ENCODE data around the gene AARS2. TPM values are rescaled to one million over a fixed set of nuclear protein-coding genes. Genes with fewer than 3 reads are reported as not detected.
A peak's percentile ranks its signal among the peaks of the same experiment; 100 is the strongest.

The AARS2 gene
- total and polyA plus RNA-seq, 9 of the 15 experiments (the other 6 are each of a cell fraction or from before 2014, with no cell fraction given), result 0.97 to 34.0 (median 18.3) TPM

DNA sequence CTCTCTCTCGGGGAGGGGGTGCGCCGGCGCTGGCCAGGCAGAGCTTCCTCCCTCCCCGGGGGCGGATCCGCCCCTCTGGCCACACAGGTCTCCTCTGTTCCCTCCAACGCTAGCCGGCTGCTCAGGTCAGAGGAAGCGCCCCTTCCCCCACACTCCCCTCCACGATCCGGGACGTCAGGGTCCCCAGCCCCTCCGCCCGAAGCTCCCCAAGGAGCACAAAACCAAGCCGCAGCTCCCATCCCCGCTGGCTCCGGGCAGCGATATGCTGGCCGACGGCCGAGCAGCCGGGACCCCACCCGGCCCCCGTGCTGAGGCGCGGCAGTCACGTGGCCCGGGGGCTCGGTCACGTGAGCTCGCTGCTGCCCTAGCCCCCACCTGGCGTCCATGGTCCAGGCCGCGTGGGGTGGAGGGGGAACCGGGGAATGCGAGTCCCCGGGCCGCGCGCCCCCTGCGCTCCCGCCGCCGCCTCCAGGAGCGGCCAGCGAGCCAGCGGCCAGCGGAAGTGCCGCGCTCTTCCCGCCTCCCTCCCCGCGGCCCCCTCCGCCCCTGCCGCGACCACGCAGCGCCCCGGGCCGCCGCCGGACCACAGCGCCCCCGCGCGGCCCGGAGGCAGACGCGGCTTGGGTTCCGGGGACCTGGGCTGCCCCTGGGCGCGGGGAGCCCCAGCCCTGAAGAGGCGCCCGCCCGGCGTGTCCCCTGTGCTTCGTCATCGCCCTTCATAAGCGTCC is 56.0 kb downstream of the AARS2 start, which contains the start of gene SLC35B2 (continued):
- TF ChIP-seq HDAC6 (IDR thresholded peaks at IDR 0.05; ENCODE audit: low read depth, low read length) (no peak), ZNF431 (CRISPR knock-in tag; IDR thresholded peaks at IDR 0.05) (peak; percentile 71), FOXA3 (CRISPR knock-in tag; conservative IDR thresholded peaks at IDR 0.05 in 1 of 2, IDR thresholded peaks at IDR 0.05 in 1 of 2) (0 out of 4 replicates have a peak, but pooled peaks of 1 of the 2 experiments have one; percentile 47), ZNF586 (CRISPR knock-in tag; conservative IDR thresholded peaks at IDR 0.05) (0 out of 2 replicates have a peak, but pooled peaks have one; percentile 3), ZNF512 (tag; IDR thresholded peaks at IDR 0.05) (no peak), ILF3 (IDR thresholded peaks at IDR 0.05; ENCODE audit: borderline replicate concordance) (peak; percentile 80; the same call in 1 of the 2 replicates), E2F1 (CRISPR knock-in tag; IDR thresholded peaks at IDR 0.05) (no peak)
- TF ChIP-seq, protein P1, sequence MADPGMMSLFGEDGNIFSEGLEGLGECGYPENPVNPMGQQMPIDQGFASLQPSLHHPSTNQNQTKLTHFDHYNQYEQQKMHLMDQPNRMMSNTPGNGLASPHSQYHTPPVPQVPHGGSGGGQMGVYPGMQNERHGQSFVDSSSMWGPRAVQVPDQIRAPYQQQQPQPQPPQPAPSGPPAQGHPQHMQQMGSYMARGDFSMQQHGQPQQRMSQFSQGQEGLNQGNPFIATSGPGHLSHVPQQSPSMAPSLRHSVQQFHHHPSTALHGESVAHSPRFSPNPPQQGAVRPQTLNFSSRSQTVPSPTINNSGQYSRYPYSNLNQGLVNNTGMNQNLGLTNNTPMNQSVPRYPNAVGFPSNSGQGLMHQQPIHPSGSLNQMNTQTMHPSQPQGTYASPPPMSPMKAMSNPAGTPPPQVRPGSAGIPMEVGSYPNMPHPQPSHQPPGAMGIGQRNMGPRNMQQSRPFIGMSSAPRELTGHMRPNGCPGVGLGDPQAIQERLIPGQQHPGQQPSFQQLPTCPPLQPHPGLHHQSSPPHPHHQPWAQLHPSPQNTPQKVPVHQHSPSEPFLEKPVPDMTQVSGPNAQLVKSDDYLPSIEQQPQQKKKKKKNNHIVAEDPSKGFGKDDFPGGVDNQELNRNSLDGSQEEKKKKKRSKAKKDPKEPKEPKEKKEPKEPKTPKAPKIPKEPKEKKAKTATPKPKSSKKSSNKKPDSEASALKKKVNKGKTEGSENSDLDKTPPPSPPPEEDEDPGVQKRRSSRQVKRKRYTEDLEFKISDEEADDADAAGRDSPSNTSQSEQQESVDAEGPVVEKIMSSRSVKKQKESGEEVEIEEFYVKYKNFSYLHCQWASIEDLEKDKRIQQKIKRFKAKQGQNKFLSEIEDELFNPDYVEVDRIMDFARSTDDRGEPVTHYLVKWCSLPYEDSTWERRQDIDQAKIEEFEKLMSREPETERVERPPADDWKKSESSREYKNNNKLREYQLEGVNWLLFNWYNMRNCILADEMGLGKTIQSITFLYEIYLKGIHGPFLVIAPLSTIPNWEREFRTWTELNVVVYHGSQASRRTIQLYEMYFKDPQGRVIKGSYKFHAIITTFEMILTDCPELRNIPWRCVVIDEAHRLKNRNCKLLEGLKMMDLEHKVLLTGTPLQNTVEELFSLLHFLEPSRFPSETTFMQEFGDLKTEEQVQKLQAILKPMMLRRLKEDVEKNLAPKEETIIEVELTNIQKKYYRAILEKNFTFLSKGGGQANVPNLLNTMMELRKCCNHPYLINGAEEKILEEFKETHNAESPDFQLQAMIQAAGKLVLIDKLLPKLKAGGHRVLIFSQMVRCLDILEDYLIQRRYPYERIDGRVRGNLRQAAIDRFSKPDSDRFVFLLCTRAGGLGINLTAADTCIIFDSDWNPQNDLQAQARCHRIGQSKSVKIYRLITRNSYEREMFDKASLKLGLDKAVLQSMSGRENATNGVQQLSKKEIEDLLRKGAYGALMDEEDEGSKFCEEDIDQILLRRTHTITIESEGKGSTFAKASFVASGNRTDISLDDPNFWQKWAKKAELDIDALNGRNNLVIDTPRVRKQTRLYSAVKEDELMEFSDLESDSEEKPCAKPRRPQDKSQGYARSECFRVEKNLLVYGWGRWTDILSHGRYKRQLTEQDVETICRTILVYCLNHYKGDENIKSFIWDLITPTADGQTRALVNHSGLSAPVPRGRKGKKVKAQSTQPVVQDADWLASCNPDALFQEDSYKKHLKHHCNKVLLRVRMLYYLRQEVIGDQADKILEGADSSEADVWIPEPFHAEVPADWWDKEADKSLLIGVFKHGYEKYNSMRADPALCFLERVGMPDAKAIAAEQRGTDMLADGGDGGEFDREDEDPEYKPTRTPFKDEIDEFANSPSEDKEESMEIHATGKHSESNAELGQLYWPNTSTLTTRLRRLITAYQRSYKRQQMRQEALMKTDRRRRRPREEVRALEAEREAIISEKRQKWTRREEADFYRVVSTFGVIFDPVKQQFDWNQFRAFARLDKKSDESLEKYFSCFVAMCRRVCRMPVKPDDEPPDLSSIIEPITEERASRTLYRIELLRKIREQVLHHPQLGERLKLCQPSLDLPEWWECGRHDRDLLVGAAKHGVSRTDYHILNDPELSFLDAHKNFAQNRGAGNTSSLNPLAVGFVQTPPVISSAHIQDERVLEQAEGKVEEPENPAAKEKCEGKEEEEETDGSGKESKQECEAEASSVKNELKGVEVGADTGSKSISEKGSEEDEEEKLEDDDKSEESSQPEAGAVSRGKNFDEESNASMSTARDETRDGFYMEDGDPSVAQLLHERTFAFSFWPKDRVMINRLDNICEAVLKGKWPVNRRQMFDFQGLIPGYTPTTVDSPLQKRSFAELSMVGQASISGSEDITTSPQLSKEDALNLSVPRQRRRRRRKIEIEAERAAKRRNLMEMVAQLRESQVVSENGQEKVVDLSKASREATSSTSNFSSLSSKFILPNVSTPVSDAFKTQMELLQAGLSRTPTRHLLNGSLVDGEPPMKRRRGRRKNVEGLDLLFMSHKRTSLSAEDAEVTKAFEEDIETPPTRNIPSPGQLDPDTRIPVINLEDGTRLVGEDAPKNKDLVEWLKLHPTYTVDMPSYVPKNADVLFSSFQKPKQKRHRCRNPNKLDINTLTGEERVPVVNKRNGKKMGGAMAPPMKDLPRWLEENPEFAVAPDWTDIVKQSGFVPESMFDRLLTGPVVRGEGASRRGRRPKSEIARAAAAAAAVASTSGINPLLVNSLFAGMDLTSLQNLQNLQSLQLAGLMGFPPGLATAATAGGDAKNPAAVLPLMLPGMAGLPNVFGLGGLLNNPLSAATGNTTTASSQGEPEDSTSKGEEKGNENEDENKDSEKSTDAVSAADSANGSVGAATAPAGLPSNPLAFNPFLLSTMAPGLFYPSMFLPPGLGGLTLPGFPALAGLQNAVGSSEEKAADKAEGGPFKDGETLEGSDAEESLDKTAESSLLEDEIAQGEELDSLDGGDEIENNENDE (IDR thresholded peaks at IDR 0.05; ENCODE audit: low read depth, low read length), result no peak
- TF ChIP-seq, protein P2, sequence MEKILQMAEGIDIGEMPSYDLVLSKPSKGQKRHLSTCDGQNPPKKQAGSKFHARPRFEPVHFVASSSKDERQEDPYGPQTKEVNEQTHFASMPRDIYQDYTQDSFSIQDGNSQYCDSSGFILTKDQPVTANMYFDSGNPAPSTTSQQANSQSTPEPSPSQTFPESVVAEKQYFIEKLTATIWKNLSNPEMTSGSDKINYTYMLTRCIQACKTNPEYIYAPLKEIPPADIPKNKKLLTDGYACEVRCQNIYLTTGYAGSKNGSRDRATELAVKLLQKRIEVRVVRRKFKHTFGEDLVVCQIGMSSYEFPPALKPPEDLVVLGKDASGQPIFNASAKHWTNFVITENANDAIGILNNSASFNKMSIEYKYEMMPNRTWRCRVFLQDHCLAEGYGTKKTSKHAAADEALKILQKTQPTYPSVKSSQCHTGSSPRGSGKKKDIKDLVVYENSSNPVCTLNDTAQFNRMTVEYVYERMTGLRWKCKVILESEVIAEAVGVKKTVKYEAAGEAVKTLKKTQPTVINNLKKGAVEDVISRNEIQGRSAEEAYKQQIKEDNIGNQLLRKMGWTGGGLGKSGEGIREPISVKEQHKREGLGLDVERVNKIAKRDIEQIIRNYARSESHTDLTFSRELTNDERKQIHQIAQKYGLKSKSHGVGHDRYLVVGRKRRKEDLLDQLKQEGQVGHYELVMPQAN (IDR thresholded peaks at IDR 0.05; ENCODE audit: borderline replicate concordance), result peak; percentile 98
